A673 (cell line): ENCODE results near the gene GPR3.

ENCODE experiments used
- EZH2 ChIP-seq: fragments of 200-600 bp; sonication (generic); IDR thresholded peaks from 2 replicates; pipeline ENCODE4 v1.6.1; 2017; ENCODE audit warnings: borderline replicate concordance, low read depth, mild to moderate bottlenecking, mixed read lengths, antibody characterized with exemption, low read length; ENCODE audit not compliant: poor library complexity, severe bottlenecking
- TF ChIP-seq, protein P1 (sequence below): fragments of 300-800, 200-600 bp; sonication (generic); conservative IDR thresholded peaks from 2 replicates; pipeline ENCODE4 v1.5.1; 2017; ENCODE audit warnings: low read depth, mild to moderate bottlenecking, antibody characterized with exemption, low read length, moderate library complexity, mixed read lengths

DNA sequence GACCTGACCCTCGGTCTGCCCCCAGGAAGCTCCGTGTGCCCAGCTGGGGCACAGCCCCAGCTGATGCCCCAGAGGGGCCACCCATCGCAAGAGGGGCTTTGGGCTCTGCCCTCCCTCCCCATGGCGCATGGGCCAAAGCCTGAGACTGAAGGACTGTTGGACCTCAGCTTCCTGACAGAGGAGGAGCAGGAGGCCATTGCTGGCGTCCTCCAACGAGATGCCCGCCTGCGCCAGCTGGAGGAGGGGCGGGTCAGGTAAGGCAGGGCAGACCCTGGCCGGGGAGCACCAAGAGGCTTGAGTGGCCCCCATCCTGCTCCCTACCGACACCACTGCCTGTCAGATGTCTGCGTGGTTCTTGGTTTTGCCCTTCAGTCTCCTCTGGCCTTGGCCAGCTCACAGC lies 47.1 kb upstream of the GPR3 start:
- no peak for TF ChIP-seq EZH2
- TF ChIP-seq, protein P1, sequence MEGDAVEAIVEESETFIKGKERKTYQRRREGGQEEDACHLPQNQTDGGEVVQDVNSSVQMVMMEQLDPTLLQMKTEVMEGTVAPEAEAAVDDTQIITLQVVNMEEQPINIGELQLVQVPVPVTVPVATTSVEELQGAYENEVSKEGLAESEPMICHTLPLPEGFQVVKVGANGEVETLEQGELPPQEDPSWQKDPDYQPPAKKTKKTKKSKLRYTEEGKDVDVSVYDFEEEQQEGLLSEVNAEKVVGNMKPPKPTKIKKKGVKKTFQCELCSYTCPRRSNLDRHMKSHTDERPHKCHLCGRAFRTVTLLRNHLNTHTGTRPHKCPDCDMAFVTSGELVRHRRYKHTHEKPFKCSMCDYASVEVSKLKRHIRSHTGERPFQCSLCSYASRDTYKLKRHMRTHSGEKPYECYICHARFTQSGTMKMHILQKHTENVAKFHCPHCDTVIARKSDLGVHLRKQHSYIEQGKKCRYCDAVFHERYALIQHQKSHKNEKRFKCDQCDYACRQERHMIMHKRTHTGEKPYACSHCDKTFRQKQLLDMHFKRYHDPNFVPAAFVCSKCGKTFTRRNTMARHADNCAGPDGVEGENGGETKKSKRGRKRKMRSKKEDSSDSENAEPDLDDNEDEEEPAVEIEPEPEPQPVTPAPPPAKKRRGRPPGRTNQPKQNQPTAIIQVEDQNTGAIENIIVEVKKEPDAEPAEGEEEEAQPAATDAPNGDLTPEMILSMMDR, result no peak
